Measurements from ENCODE around the gene MATK. TPM values are rescaled to one million over a fixed set of nuclear protein-coding genes. Genes with fewer than 3 reads are reported as not detected.
A peak's percentile ranks its signal among the peaks of the same experiment; 100 is the strongest.

Gene MATK
- total RNA-seq, 4 donors from 2014 or later: 2.1 to 5.8 (median 3.3) TPM

DNA sequence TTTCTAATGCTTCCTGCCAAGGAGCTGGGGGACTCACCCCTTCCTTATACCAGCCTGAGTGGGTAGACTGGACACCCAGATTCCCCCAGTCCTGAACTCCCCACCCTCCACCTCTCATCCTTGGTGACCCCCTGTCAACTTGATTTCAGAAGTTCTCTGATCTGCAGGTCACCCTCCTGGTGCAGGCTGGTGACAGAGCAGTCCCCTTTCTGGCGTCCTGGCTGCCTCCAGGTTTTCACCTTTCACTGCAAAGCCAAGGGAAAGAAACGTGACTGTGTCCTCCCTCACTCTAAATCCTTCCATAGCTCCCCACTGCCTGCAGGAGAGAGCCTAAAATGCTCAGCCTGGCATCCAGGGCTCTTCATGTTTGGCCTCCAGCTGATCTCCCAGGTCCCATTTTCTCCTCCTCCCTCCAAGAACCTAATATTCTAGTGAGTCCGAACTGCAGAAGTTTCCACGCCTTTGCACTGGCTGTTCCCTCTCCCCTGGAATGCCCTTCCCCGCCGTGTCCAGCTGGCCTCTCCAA is 4.1 kb upstream of the MATK start:
- H3K4me3 ChIP-seq (ENCODE audit: low read depth, poor library complexity, severe bottlenecking): no peak overlapping the region
- 75 to 79% methylated on average over 6 of the region's 6 CpGs for WGBS, 2 donors
- DNase-seq (ENCODE audit: low spot score in 2 of 2): no peak
- intact Hi-C loops (cut with DNase I; ENCODE audit: low total_unique reads): no loop called here
- no peak for TF ChIP-seq POLR2A (IDR thresholded peaks at IDR 0.05)

DNA sequence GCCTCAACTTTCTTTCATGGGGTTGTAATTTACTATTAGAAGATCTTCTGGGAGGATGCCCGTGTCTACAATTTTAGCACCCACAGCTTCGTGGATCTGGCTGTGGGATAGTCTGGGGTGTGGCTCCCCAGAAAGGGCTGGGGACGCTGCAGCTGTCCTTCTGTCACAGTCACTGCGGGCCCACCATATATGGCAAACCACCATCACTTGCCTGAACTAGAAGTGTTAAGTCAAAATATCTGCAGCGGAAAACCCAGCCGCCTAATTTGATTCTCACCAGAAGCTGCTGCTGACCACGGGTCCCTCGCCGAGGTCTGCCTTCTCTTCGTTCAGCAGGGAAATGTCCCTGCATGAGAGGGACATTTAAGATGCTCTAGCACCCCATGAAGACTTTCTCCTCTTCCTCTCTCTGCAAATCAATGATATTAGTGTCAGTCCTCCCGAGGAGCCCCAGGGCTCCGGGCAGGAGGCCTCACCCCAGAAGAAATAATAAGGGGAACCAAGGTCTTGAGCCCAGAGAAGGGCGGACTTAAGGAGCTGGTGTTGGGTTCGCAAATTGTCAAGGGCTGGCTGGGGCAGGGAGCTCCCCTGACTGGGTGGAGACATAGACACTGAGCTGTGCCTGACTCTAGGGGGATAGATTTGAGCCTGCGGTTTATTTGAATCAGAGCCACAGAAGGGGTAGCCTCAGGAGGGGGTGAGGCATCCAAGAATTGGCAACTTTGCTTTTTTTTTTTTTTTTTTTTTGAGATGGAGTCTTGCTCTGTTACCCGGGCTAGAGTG is 3.0 kb upstream of the MATK start:
- WGBS, 2 donors: 36 to 43% methylated on average over 16 of the region's 16 CpGs
- intact Hi-C loops (cut with DNase I; ENCODE audit: low total_unique reads): no loop called here
- H3K4me3 ChIP-seq (ENCODE audit: low read depth, poor library complexity, severe bottlenecking): no peak overlapping the region
- TF ChIP-seq, protein P1, sequence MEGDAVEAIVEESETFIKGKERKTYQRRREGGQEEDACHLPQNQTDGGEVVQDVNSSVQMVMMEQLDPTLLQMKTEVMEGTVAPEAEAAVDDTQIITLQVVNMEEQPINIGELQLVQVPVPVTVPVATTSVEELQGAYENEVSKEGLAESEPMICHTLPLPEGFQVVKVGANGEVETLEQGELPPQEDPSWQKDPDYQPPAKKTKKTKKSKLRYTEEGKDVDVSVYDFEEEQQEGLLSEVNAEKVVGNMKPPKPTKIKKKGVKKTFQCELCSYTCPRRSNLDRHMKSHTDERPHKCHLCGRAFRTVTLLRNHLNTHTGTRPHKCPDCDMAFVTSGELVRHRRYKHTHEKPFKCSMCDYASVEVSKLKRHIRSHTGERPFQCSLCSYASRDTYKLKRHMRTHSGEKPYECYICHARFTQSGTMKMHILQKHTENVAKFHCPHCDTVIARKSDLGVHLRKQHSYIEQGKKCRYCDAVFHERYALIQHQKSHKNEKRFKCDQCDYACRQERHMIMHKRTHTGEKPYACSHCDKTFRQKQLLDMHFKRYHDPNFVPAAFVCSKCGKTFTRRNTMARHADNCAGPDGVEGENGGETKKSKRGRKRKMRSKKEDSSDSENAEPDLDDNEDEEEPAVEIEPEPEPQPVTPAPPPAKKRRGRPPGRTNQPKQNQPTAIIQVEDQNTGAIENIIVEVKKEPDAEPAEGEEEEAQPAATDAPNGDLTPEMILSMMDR (IDR thresholded peaks at IDR 0.05): no peak
- TF ChIP-seq POLR2A (IDR thresholded peaks at IDR 0.05): no peak
- no peak for DNase-seq (ENCODE audit: low spot score in 2 of 2)

DNA sequence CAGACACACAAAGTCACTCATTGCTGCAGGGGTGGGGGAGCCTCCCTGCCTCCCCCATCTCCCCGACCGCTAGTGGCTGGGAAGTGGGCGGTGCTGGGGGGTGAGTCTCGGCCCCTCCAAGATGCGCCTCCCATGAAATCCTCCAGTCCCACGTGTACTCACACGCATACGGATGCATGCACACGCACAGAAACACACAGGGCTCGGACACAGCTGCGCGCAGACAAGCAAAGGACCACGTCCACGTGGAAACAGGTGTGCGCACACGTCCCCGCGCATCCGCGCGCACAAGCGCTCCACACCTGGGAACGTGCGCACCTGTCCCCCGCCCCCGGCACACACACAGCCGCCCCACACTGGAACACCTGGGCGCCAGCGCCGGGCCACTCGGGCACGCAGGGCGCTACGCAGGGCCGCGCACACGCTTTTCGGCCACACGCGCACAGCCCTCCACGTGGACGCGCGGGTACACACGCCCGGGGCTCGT is 687 bp downstream of the MATK start:
- intact Hi-C loops (cut with DNase I; ENCODE audit: low total_unique reads): no loop called here
- TF ChIP-seq, protein P1 (IDR thresholded peaks at IDR 0.05): no peak
- TF ChIP-seq POLR2A (IDR thresholded peaks at IDR 0.05): no peak
- peak overlapping the region; percentile 24 for H3K4me3 ChIP-seq (ENCODE audit: low read depth, poor library complexity, severe bottlenecking)
- WGBS, 2 donors: 1 to 2% methylated on average over 18 to 24 of the region's 47 CpGs
- DNase-seq (ENCODE audit: low spot score in 2 of 2): no peak

DNA sequence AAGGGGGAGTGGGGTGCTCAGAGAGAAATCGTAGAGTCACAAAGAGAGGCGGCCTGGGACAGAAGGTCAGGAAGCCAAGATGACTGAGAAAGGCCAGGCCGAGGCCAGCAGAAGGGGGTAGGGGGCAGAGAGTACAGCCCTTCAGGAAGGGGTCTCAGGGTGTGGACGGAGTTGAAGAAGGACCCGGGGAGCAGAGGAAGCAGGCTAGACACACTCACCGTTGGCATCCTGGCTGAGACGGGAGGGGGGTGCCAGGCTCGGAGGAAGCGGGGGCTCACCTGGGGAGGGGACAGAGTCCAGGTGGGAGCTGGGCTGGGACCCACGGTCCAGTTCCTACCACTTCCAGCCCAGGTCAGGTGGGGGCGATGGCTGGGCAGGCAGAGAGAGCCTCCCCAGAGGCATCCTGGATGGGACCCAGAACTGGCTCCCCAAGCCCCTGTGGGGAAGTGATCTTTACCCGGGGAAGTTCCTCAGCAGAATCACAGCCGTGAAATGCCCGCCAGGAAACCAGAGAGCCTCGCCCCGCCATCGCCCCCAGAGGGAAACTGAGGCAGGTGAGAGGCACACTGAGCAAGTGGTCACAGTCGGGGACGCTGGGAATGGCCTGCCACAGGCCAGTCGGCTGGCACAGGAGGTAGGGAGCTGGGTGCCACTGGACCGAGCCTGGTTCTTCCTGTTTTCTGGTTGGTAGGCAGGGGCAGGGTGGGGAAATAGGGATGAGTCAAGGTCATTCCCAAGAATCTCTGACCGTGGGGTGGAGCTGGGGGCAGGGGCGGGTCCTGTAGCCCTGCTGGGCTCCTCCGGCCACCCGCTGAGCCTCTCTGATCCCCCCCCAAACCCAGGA is 1.4 kb downstream of the MATK start:
- H3K4me3 ChIP-seq (ENCODE audit: low read depth, poor library complexity, severe bottlenecking): no peak overlapping the region
- no peak for DNase-seq (ENCODE audit: low spot score in 2 of 2)
- intact Hi-C loops (cut with DNase I; ENCODE audit: low total_unique reads): no loop called here
- TF ChIP-seq, protein P1 (IDR thresholded peaks at IDR 0.05): no peak
- TF ChIP-seq POLR2A (IDR thresholded peaks at IDR 0.05): no peak
- 18 to 22% methylated on average over 20 to 25 of the region's 25 CpGs for WGBS, 2 donors

DNA sequence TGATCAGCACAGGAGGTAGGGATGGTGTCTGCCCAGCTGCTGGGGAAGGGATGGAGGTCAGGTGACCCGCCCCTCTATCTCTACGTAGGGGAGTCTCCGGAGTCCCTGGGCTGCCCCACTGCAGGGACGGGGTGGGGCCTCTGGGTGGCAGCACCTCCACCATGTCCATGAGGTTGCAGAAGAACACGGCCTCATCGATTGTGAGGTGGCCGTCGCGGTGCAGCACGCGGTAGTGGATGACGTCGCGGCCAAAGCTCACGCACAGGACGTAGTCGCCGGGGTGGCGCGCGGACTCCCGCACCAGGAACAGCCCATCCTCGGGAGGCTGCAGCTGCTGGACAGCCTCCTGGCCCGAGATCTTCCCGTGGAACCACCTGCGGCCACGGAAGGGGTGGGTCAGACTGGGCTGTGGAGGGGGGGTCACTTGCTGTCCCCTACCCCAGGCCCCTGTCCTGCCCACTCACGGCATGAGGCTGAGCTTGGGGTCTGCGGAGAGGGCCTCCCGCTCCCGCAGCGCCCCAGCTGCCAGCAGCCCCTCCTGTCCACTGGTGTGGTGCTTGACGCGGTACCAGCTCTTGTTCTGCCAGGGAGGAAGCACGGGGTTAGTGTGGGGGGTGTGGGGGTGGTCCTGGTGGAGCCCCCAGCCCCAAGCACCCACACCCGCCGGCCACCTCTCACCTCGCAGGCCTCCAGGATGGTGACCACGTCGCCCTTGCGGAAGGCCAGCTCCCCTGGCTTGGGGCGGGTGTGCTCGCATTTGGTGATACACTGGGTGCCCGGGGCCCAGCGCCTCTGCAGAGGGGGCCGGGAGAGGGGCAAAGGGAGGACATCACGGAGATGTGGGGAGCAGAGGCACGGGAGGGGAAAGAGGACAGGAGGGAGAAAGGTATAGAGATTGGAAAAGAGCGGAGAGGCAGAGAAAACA is 2.3 kb downstream of the MATK start:
- no peak for TF ChIP-seq POLR2A (IDR thresholded peaks at IDR 0.05)
- TF ChIP-seq, protein P1 (IDR thresholded peaks at IDR 0.05): no peak

More for the DNA sequence above, 2.3 kb downstream of the MATK start:
- H3K4me3 ChIP-seq (ENCODE audit: low read depth, poor library complexity, severe bottlenecking): no peak overlapping the region
- 73 to 77% methylated on average over 34 to 49 of the region's 49 CpGs for WGBS, 2 donors
- DNase-seq (ENCODE audit: low spot score in 2 of 2): no peak
- intact Hi-C loops (cut with DNase I; ENCODE audit: low total_unique reads): no loop called here
